ENCODE measurements around the gene RYR3.

Gene RYR3

GRCh38 chr15:33358306-33358705, 47.5 kb downstream of the RYR3 start:
- Histone ChIP-seq H3K36me3 (ENCODE audit: control insufficient read depth, insufficient read depth, low read length) (no peaks in the 10 kb centered on the region), H3K27me3 (replicated peaks; ENCODE audit: control insufficient read depth, insufficient read depth, low read length) (no peaks in the 10 kb centered on the region; the same call in none of the 2 replicates), H3K4me3 (replicated peaks; ENCODE audit: low read depth, low read length) (no peak overlapping the region)
- no peak for TF ChIP-seq CTCF (IDR thresholded peaks at IDR 0.05; ENCODE audit: insufficient read depth, low read length, poor library complexity, severe bottlenecking)
- no peak for DNase-seq (ENCODE audit: extremely low read depth, insufficient read length)

GRCh38 chr15:33360886-33361285, 50.1 kb downstream of the RYR3 start:
- Histone ChIP-seq H3K36me3 (ENCODE audit: control insufficient read depth, insufficient read depth, low read length) (no peaks in the 10 kb centered on the region), H3K27me3 (replicated peaks; ENCODE audit: control insufficient read depth, insufficient read depth, low read length) (no peaks in the 10 kb centered on the region; the same call in none of the 2 replicates), H3K4me3 (replicated peaks; ENCODE audit: low read depth, low read length) (no peak overlapping the region)
- TF ChIP-seq CTCF (IDR thresholded peaks at IDR 0.05; ENCODE audit: insufficient read depth, low read length, poor library complexity, severe bottlenecking) = no peak
- no peak for DNase-seq (ENCODE audit: extremely low read depth, insufficient read length)

GRCh38 chr15:33369941-33370622, 59.3 kb downstream of the RYR3 start:
- no peak for DNase-seq (ENCODE audit: extremely low read depth, insufficient read length)
- Histone ChIP-seq H3K36me3 (ENCODE audit: control insufficient read depth, insufficient read depth, low read length) (no peaks in the 10 kb centered on the region), H3K27me3 (replicated peaks; ENCODE audit: control insufficient read depth, insufficient read depth, low read length) (no peaks in the 10 kb centered on the region; the same call in 1 of the 2 replicates), H3K4me3 (replicated peaks; ENCODE audit: low read depth, low read length) (no peak overlapping the region)
- no peak for TF ChIP-seq CTCF (IDR thresholded peaks at IDR 0.05; ENCODE audit: insufficient read depth, low read length, poor library complexity, severe bottlenecking)

- no peak for TF ChIP-seq CTCF (IDR thresholded peaks at IDR 0.05; ENCODE audit: insufficient read depth, low read length, poor library complexity, severe bottlenecking)
- H3K27me3 ChIP-seq (replicated peaks; ENCODE audit: control insufficient read depth, insufficient read depth, low read length) = no peaks in the 10 kb centered on the region; the same call in 1 of the 2 replicates
- no peak overlapping the region for H3K4me3 ChIP-seq (replicated peaks; ENCODE audit: low read depth, low read length)
- no peak for DNase-seq (ENCODE audit: extremely low read depth, insufficient read length)
- no peaks in the 10 kb centered on the region for H3K36me3 ChIP-seq (ENCODE audit: control insufficient read depth, insufficient read depth, low read length)
These were observed 59.9 kb downstream of the RYR3 start for GRCh38 chr15:33370623-33371020.

- no peak for TF ChIP-seq CTCF (IDR thresholded peaks at IDR 0.05; ENCODE audit: insufficient read depth, low read length, poor library complexity, severe bottlenecking)
- no peaks in the 10 kb centered on the region; the same call in 1 of the 2 replicates for H3K27me3 ChIP-seq (replicated peaks; ENCODE audit: control insufficient read depth, insufficient read depth, low read length)
- no peaks in the 10 kb centered on the region for H3K36me3 ChIP-seq (ENCODE audit: control insufficient read depth, insufficient read depth, low read length)
- DNase-seq (ENCODE audit: extremely low read depth, insufficient read length) = no peak
- no peak overlapping the region for H3K4me3 ChIP-seq (replicated peaks; ENCODE audit: low read depth, low read length)
These were observed 60.4 kb downstream of the RYR3 start for GRCh38 chr15:33371159-33371558.
